Measurements from ENCODE around the gene SARS2.

DNA sequence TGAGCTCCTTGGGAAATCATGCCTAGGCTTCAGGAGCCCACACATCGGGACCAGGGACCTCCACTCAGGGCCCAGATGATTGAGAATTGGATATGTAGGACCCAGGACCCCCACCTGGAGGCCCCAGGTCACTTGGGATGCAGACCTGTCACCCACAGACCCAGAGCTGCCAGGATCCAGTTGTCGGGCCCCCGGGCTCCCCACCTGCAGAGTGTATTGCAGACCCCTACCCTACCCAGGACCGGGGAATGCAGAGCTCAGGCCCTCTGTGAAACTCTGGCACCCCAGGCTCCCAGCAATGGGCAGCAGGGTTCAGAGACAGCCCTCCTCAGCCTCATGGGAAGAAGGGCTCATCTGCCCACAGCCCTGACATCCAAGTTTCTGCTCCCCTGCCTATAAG, 24.9 kb downstream of the SARS2 start:
- TF ChIP-seq POLR2A (IDR thresholded peaks at IDR 0.05) (no peak), CTCF (IDR thresholded peaks at IDR 0.05) (no peak)

Measured in heart left ventricle (tissue), 13 donors.